ENCODE data around the gene ZNF385B.
"Not testable (repeated sequence)": the region's sequence is repeated elsewhere in the genome, so short reads cannot be mapped to it uniquely, and the experiment has no call there.

ZNF385B gene

DNA sequence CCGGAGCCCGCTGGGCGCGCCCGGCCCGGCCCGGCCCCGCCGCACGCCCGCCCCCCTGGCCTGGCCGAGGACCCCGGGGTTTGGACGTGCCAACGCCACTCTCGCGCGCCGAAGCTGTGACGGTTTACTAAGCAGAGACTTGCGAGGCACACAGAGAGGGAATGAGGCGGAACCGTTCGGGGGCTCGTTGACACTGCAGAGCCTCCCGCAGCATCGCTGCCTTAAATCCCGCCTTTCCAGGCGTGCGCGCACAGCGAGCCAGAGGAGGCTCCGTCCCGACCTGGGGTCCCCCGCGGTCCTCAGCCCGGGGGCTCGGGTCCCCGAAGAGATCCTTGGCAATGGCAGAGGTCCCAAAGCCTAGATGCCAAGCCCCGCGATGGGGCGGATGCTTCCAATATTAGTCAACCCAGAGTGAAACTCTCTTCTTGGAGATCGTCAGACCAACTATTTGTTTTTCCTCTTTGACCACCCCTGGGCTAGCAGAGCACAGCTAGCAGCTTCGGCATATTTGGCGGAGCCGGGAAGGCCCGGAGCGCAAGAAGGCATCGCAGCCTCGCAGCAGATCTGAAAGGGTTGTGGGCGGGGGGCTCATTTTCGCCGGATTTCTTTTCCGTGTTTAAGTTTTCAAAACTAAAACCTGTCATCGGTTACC is at the start of gene ZNF385B:
TSS of gene ZNF385B (minus strand) at position 197 of the 652 bp plus-strand sequence.
- no peak for DNase-seq

- DNase-seq = no peak
Observed at GRCh38 chr2:179910735-179911113, 49.3 kb upstream of the ZNF385B start.

- DNase-seq = no peak
Observed at GRCh38 chr2:179909845-179910734, 48.7 kb upstream of the ZNF385B start.

DNA sequence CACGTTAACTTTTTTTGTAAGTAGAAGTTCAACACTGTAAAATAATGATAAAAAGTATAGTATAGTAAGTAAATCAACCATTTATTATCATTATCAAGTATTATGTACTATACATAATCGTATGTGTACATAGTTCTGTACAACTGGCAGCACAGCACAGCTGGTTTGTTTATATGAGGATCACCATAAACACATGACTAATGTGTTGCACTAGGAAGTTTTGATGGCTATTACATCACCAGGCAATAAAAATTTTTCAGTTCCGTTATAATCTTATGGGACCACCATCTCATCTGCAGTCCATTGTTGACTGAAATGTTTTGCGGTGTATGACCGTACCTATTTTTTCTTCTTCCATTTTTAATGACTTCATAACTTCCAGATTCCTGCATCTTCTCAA is 39.2 kb upstream of the ZNF385B start:
- DNase-seq = no peak

- DNase-seq = no peak
Observed at GRCh38 chr2:179899666-179900065, 38.3 kb upstream of the ZNF385B start.

- DNase-seq = no peak
Observed at GRCh38 chr2:179898873-179899272, 37.5 kb upstream of the ZNF385B start.

DNA sequence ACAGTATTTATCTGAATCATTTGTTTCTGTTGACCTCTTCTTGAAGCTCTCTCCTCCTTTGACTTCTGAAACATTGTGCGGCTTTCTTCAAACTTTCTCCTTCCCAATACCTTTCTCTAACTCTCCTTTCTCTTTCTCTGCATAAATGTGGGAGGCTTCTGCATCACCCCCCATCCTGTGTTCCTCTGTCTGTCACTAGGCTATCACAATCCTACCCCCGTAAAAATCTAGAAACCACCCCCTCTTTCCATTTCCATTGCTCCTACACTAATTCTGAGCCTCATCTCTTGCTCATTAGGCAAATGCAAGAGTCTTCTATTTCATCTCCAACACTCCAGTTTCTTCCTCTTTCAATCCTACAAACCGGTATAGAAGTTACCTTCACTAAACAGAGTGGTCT is 32.2 kb upstream of the ZNF385B start:
- DNase-seq = no peak

DNA sequence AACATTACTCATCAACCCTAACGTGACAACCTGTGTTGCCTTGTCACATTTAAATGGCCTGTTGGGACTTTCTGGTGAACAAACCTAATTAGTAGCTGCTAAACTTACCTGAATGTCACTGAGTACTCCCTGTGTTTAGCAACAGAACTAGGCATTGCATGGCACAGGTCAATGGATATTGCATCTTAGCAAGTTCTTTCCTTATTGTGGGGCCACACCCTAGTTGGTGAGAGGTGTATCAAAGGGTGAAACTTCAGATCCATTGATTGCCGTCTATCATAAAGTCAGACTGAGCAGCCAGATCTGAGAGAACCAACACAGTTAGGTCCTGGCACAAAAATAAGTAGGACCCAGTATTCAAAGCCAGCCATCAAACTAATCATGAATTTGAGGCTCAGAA is 29.8 kb upstream of the ZNF385B start:
- DNase-seq = no peak

DNA sequence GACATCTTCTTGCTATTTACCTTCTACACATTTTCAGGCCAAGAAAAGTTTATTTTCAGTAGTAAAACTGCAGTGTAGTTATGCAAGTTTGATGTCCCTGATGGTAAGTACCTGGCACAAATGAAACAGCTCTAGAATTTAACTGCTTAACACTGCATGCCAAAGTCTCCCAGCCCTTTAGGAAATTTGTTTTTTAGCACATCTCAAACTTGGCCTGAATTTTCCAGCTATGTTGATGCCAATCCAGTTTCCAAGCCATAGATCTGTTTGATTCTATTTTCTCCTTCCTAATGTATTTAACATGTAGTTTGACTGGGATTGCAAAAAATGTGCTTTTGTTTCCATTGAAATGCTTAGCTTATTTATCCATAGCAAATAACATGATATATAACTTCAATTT is 29.3 kb upstream of the ZNF385B start:
- DNase-seq = no peak

DNA sequence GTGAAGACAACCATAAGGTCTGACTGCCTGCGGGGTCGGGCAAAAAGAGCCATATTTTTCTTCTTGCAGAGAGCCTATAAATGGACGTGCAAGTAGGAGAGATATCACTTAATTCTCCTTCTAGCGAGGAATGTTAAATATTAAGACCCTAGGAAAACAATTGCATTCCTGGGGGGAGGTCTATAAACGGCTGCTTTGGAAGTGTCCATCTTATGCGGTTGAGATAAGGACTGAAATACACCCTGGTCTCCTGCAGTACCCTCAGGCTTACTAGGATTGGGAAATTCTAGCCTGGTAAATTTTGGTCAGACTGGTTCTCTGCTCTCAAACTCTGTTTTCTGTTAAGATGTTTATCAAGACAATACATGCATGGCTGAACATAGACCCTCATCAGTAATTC is 27.2 kb upstream of the ZNF385B start:
- DNase-seq = not testable (repeated sequence)

DNA sequence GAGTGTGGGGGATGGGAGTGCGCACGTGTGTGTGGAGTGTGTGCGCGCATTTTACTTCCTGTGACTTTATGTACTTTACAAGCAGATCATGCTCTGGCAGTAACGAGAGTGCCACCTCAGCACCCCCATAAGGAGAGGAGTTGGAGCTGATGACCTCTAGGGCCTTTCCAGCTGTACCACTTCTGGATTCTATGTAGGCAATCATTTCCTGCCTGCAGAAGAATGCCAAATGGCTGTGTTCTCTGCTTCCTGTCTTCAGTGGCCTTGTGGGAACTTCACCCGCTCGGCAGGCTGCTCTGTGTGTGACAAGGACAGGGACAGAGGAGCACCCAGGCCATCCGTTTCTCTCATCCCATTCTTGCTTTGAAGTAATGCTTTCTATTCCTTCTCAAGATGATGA is 22.8 kb upstream of the ZNF385B start:
- no peak for DNase-seq

DNA sequence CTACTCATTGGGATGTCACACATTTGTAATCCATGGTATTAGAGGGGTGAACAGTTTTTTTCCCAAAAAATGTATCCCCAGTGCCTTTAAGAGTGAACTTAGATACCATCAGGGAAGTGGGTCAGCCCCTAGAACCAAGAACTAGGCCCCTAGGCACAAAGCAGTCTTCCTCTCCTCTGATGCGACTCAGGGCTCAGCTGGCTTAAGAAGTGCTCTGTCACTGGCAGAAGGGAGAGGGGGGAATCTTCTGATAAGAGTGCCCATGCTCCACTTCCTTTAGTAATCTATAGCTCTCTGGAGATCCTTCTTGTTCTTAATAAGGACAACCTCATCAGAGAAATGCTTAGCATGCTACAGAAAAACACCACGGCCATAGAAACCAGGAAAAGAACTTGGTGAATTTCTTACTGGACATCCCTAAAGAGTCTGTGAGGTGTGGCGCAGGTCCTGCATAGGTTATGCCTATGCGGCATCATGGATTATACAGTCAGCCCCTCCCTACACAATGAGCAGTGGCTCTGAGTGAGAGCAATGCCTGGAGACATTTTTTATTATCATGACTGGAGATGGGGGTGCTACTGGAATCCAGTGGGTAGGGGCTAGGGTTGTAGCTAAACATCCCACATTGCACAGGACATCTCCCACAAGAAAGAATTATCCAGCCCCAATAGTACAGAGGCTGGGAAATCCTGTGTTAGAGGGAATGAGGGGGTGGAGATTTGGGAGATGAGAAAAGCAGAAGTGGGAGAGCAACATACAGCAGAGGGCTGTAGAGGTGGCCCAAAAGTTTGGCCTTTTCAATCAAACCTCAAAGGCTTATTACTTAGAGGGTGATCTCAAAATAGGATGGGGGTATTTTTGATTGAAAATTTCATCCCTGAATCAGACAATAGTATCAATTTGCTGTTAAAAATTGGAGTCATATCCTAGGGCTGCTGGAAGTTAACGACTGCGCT is 21.7 kb upstream of the ZNF385B start:
- no peak for DNase-seq

DNA sequence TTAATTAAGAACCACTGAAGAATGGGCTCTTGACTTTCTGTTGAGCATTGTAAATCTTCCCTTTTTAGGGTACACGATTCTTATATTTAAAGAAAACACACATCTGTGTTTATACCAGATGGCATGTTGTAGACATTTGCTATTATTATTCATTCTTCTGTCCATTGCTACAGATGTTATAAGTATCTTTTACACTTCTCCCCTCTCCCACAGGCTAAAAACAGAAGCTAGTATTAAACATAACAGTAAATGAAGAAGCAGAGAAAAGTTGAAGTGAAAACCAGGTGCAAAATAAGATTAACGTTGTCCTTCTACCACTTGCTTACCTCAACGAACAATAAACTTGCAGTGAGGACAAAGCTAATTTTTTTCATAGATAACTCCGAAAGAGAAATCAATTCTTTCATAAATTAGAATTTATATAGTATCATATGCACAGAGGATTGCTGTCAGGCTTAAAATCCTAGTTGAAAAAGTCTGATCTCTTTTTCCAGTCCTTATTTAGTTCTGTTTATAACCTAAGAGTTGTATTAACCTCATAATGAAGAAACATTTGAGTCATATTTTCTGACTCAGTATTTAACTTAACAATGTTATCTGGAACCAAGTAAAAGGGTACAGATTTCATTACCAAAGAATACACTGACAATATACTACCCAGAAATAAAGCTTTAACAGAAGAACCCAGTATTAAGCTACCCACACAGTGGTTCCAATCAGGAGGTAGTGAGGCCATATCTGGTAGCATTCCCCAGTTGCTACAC is 16.4 kb upstream of the ZNF385B start:
- DNase-seq = no peak

- DNase-seq = no peak
Observed at GRCh38 chr2:179876266-179876665, 14.9 kb upstream of the ZNF385B start.

- DNase-seq = no peak
Observed at GRCh38 chr2:179875864-179876263, 14.5 kb upstream of the ZNF385B start.

DNA sequence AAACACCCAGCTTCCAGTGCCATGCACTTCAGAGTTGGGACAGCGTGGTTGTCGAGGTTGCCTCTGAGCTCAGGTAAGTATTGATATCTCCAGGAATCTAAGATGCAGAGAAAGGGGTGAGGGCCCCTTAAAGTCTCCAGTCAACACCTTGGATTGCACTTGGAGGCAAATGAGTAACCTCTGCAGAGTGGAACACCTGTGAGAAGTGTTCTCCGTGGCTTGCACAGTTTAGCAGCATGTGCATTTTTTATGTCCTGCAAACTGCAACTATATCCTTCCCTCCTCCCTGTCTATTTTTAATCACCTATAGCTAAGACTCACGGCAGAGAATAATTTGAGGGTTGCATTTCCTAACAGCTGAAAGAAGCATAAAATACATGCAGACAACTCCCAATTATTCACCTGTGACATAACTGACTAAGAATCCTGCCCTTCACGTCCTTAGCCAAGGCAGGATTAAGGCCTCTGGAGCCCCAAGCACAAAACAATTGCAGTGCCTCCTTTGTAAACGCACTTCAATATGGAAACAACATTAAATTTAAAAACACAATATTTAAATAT is 1.6 kb upstream of the ZNF385B start:
- DNase-seq = no peak

- DNase-seq = no peak
Observed at GRCh38 chr2:179861027-179861415, 391 bp downstream of the ZNF385B start.

DNA sequence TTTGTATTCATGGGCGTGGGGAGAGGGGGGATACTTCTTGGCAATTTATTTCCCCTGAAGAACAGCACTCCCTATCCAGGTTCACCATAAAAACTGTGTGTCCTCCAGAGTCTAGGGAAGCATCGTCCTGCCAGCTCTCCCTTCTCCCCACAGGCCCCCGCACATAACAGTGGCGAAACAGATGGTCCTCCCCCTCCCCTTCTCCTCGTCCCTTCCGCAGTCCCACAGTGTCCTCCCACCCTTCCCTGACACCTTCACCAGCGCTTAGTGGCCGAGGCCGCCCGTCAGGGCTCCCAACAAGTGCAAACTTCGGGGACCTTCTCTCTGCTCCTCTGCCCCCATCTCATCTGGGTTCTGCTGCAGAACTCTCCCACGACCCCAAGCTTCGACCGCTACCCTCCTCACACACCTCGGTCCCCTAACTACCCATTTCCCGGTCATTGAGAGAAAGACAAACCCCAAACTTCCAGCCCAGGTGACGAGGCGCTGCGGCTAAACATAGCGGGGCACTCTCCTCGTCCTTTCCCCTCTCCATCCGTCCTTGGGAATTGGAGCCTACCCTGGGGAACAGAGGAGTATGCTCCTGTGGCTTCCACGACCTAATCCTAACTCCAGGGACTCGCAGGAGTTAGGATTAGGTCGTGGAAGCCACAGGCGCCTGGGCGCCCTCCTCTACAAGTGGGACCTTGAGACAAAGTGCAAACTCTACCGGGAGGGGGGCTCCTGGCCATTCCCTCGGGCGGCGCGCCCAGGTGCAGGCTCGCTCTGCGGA is 971 bp downstream of the ZNF385B start:
- no peak for DNase-seq

DNA sequence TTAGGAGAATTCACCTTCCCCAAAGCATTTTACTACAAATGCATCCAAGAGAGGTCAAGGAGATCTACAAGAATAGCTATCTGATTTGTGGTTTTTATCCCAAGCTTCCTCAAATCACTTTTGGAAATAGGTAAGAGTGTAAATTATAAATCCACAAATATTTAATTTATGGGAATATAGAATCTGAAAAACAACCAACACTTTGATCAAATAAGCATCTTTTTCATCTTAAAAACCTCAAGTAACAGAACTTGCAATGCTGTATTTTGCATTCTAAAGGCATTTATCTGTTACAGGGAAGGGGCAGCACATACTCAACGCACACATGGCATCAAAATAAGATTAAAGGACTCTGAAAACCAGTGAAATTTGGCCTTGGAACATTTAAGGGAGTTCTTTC is 1.9 kb downstream of the ZNF385B start:
- DNase-seq = no peak

GRCh38 chr2:179857236-179857635 is 4.2 kb downstream of the ZNF385B start:
- DNase-seq = no peak

- no peak for DNase-seq
Observed at GRCh38 chr2:179856205-179856604, 5.2 kb downstream of the ZNF385B start.

All from bone marrow (tissue), 2 donors.